ENCODE results near the gene TEX36.

TEX36 gene

GRCh38 chr10:125638555-125638954 is 44.4 kb downstream of the TEX36 start:
- H3K27ac ChIP-seq, result no peak overlapping the region
- ChIA-PET POLR2A (ENCODE audit: low non-redundant PET) (interaction anchor here (0.6 kb wide), 1 partner anchor 34 kb away, joined by 3 read pairs; no protein-coding TSS in a partner anchor), CTCF (interaction anchor here (0.6 kb wide), 1 partner anchor 804 kb away, joined by 3 read pairs; no protein-coding TSS in a partner anchor)
- no peak for TF ChIP-seq CTCF (conservative IDR thresholded peaks at IDR 0.05; ENCODE audit: low read depth)
- no peak for DNase-seq (ENCODE audit: low spot score)

GRCh38 chr10:125637496-125637895 is 45.5 kb downstream of the TEX36 start:
- no peak for TF ChIP-seq CTCF (conservative IDR thresholded peaks at IDR 0.05; ENCODE audit: low read depth)
- ChIA-PET POLR2A (ENCODE audit: low non-redundant PET) (no interaction called here), CTCF (interaction anchor here (1.3 kb wide), 1 partner anchor 576 kb away, joined by 3 read pairs; no protein-coding TSS in a partner anchor)
- no peak for DNase-seq (ENCODE audit: low spot score)
- no peak overlapping the region for H3K27ac ChIP-seq

- no peak overlapping the region for H3K27ac ChIP-seq
Observed at GRCh38 chr10:125634606-125635005, 48.4 kb downstream of the TEX36 start.

GRCh38 chr10:125633517-125633999 is 49.4 kb downstream of the TEX36 start:
- CTCF ChIA-PET, result interaction anchor here (0.6 kb wide), 1 partner anchor 616 kb away, joined by 5 read pairs; no protein-coding TSS in a partner anchor
- peak; percentile 28 for DNase-seq (ENCODE audit: low spot score)
- H3K27ac ChIP-seq, result no peak overlapping the region
- POLR2A ChIA-PET (ENCODE audit: low non-redundant PET), result no interaction called here
- TF ChIP-seq CTCF (conservative IDR thresholded peaks at IDR 0.05; ENCODE audit: low read depth), result no peak

More at GRCh38 chr10:125634606-125635005, 48.4 kb downstream of the TEX36 start:
- no peak for TF ChIP-seq CTCF (conservative IDR thresholded peaks at IDR 0.05; ENCODE audit: low read depth)
- DNase-seq (ENCODE audit: low spot score), result no peak
- ChIA-PET CTCF (no interaction called here), POLR2A (ENCODE audit: low non-redundant PET) (no interaction called here)

- POLR2A ChIA-PET (ENCODE audit: low non-redundant PET), result no interaction called here
- no peak overlapping the region for H3K27ac ChIP-seq
- DNase-seq (ENCODE audit: low spot score), result no peak
- TF ChIP-seq CTCF (conservative IDR thresholded peaks at IDR 0.05; ENCODE audit: low read depth), result no peak
- CTCF ChIA-PET, result no interaction called here
Observed at GRCh38 chr10:125631806-125632205, 51.2 kb downstream of the TEX36 start.

- peak; percentile 76 for DNase-seq (ENCODE audit: low spot score)
- CTCF ChIA-PET, result interaction anchor here (0.6 to 0.8 kb wide), 4 partner anchors 24 to 787 kb away, joined by 3 to 4 read pairs (median 4); no protein-coding TSS in a partner anchor
- TF ChIP-seq CTCF (conservative IDR thresholded peaks at IDR 0.05; ENCODE audit: low read depth), result peak; percentile 50
- POLR2A ChIA-PET (ENCODE audit: low non-redundant PET), result no interaction called here
- no peak overlapping the region for H3K27ac ChIP-seq
Observed at GRCh38 chr10:125629758-125630376, 53.1 kb downstream of the TEX36 start.
